Natural killer cell treated with Interleukin-12 subunit alpha and Interleukin-12 subunit beta and Interleukin-15 and Interleukin-18, amount 100 ng/mL, for 72 hours (primary cell): ENCODE measurements around the gene CRCP. TPM values are rescaled to one million over a fixed set of nuclear protein-coding genes. Genes with fewer than 3 reads are reported as not detected.
"Not testable (repeated sequence)": the region's sequence is repeated elsewhere in the genome, so short reads cannot be mapped to it uniquely, and the experiment has no call there.

Experiments
- ATAC-seq, 2 donors: fragments of 150-1000 bp; cut with Tn5 transposase in 1 of 2; sonication (Bioruptor Pico), chemical (Tn5 transposase) in 1 of 2; 2 replicates each; pipeline ENCODE4 v1.10.0; 2021
- DNase-seq: peaks from one replicate; pipeline ENCODE4 v3.0.0; 2022; ENCODE audit warnings: low spot score
- H3K27ac Mint-ChIP-seq, 2 donors: 1 replicate in 1 of 2; 2 replicates in 1 of 2; pipeline ENCODE4 v1.8.0; 2022; ENCODE audit warnings: mixed read lengths in 2 of 2, mild to moderate bottlenecking in 1 of 2, moderate library complexity in 1 of 2
- H3K27me3 Mint-ChIP-seq, 2 donors: 1 replicate in 1 of 2; 2 replicates in 1 of 2; pipeline ENCODE4 v1.8.0; 2022; ENCODE audit warnings: mixed read lengths in 2 of 2
- H3K36me3 Mint-ChIP-seq: one replicate; pipeline ENCODE4 v1.8.0; 2022; ENCODE audit warnings: mixed read lengths
- H3K4me1 Mint-ChIP-seq, 2 donors: 1 replicate in 1 of 2; 2 replicates in 1 of 2; pipeline ENCODE4 v1.8.0; 2022; ENCODE audit warnings: low read depth in 2 of 2, mixed read lengths in 2 of 2, mild to moderate bottlenecking in 1 of 2
- H3K4me3 Mint-ChIP-seq: one replicate; pipeline ENCODE4 v1.8.0; 2022; ENCODE audit warnings: mixed read lengths
- H3K9me3 Mint-ChIP-seq: 2 replicates; pipeline ENCODE4 v1.8.0; 2022; ENCODE audit warnings: mixed read lengths
- total RNA-seq, 2 donors: library from RNA; stranded (reverse); gene quantifications; one replicate each; pipeline ENCODE4 v1.2.3, GENCODE V29; 2022

The CRCP gene
- 10 to 100 TPM; 45.8 to 54.7 TPM for total RNA-seq

DNA sequence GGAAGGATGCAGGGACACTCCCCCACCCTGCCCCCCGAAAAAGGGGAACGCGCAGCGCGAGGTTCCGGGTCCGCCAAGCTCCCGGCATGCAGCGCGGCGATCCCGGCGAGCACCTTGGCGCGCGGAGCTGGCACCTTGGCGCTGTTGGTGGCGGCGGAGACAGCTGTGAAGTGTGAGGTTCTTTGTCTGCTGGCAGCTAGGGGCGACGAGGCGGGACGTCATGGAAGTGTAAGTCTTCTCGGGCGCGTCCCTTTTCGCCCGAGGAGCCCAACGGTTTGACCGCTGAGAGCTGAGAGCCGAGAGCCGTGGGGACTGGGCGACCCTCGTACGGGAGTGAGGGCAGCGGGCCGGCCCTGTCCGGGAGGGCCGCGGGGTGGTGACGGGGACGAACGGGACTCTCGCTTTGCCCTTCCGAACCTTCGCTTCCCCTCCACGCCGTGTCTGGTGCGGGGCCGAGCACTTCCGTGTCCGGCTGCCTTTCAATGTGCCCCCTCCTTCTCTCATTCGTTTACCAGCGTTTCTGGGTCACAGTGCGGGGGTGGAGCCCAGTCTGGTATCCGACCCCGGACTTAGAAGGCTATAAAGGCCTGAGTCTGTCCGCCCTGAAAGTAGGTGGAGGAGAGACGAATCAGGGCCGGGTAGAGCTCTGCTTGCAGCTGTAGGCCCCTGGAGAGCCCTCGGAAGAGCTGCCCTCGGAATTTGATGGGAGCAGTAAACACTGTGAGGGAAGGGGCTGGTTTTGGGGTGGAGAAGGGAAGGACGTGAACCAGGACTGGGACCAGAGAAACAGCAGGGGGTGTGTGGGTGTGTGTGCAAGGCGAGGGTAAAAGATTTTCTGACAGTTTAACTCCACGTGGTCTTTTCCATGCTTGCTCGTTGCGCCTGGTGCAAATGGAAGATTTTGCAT is at the start of gene CRCP:
Gene CRCP (plus strand): TSS at position 105 of the 907 bp plus-strand sequence. CDS start 116 bp downstream, at position 221.
- Mint-ChIP-seq H3K4me1 (peaks cover 34 to 39% of the 10 kb centered on the region in 2 donors), H3K4me3 (peak within 1 kb of the TSS; percentile 98), H3K36me3 (peaks cover 11% of the 10 kb centered on the region), H3K27ac (peak within 1 kb of the TSS; percentile 96 to 99), H3K27me3 (no peaks in the 10 kb centered on the region), H3K9me3 (no peaks in the 10 kb centered on the region)
- ATAC-seq (peak; percentile 93 to 94), DNase-seq (peak; percentile 89)

DNA sequence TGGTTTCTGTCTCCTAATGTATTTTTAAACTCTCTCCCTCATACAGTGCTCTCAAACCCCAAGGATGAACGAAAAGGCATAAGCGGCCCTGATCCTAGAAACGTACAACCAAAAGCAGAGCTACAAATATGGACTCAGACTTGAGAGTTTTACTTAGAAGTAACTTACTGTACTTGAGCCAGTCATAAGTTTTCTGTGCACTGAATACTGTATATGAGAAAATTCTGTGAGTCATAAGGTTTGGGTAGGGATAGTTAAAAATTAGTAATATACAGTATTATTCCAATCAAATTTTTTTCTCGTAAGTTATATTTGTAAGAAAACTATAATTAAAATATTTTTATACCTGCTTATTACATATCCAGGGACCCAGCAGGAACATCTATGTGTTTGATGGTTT is 44.9 kb upstream of the CRCP start:
- peaks cover 0 to 4% of the 10 kb centered on the region in 2 donors for H3K27me3 Mint-ChIP-seq
- H3K4me3 Mint-ChIP-seq, result no peak overlapping the region
- ATAC-seq, result no peak
- H3K4me1 Mint-ChIP-seq, result peaks cover 0 to 4% of the 10 kb centered on the region in 2 donors
- no peaks in the 10 kb centered on the region for H3K9me3 Mint-ChIP-seq
- DNase-seq, result no peak
- no peaks in the 10 kb centered on the region for H3K36me3 Mint-ChIP-seq
- H3K27ac Mint-ChIP-seq, result no peak overlapping the region

DNA sequence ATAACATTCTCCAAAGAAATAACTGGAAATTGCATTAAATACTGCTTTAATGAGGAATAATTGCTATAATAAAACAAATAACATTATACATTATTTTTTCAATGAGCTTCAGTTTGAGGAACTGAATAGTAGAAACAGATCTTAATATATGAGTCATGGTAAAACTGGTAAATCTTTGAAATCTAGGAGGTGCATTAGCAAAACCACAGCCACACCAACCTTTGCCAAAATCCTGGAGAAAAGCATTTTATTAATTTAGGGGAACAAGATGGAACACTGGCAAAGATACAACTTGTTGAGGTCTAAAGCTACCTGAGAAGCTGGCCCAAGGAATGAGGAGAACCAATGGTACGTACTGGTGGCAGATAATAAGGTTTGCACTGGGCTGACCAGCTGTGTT is 44.4 kb upstream of the CRCP start:
- no peak overlapping the region for H3K4me3 Mint-ChIP-seq
- H3K4me1 Mint-ChIP-seq, result peaks cover under 1 to 5% of the 10 kb centered on the region in 2 donors
- no peaks in the 10 kb centered on the region for H3K9me3 Mint-ChIP-seq
- DNase-seq (no peak), ATAC-seq (no peak)
- H3K27ac Mint-ChIP-seq, result no peak overlapping the region
- no peaks in the 10 kb centered on the region for H3K36me3 Mint-ChIP-seq
- peaks cover 0 to 4% of the 10 kb centered on the region in 2 donors for H3K27me3 Mint-ChIP-seq

DNA sequence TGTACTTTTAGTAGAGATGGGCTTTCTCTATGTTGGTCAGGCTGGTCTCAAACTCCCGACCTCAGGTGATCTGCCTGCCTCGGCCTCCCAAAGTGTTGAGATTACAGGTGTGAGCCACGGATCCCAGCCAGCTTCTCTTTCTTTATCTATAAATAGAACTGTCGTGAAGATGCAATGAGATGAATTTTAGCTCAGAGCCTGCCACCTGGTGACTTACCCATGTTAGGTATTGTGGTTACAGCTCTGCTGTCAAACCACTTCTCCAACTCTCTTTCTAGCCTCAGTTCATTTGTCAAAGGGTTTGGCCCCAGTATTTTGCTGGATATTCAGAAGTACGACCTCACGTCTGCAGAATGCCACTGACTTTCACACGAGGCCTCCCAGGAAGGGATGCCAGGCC is 42.4 kb upstream of the CRCP start:
- not testable (repeated sequence) for H3K9me3 Mint-ChIP-seq, H3K36me3 Mint-ChIP-seq, ATAC-seq, H3K27ac Mint-ChIP-seq, DNase-seq, H3K27me3 Mint-ChIP-seq, H3K4me3 Mint-ChIP-seq
- peaks cover 10 to 13% of the 10 kb centered on the region in 2 donors for H3K4me1 Mint-ChIP-seq

DNA sequence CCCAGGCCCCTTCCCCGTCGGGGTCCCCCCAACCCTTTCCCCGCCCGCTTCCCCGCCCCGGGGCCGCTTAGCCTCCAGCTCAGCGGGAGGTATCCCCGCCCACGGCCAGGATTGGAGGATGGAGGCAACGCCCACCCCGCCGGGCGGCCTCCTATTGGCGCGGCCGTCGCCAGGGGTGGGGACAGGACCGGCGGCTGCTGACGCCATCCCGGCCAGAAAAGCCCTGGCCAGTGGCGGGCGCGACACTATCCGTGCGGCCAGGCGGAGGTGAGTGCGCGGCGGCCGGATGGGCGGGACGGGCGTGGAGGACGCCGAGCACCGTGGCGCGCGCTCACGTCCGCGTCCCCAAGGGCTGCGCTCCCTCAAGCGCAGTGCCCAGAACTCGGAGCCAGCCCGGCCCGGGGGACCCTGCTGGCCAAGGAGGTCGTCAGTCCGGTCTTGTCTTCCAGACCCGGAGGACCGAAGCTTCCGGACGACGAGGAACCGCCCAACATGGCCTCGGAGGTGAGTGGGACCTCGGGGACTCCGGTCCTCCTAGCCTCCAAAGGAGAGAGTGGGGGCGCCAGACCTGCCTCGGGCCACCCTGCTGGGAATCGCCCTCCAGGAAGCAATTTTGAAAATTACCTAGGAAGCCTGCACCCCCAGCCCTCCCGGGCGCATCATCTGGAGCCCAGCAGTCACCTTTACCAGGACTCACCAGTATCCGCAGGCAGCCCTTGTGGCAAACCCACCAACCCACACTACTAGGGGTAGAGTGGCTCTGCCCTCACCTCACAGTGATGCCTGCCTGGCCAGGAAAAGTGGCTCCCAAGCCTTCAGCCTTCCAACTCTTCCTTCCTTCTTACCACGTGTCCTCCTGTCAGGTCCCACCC is 38.8 kb upstream of the CRCP start, which contains the start of gene ASL:
Gene ASL (plus strand): TSS at position 230 of the 872 bp plus-strand sequence. CDS start 263 bp downstream, at position 493.
- ATAC-seq (peak; percentile 99 to 100), DNase-seq (peak; percentile 97)
- Mint-ChIP-seq H3K4me3 (peak within 1 kb of the TSS; percentile 93), H3K36me3 (no peaks in the 10 kb centered on the region), H3K4me1 (peaks cover 14 to 20% of the 10 kb centered on the region in 2 donors), H3K27me3 (no peaks in the 10 kb centered on the region), H3K9me3 (no peaks in the 10 kb centered on the region), H3K27ac (peak within 1 kb of the TSS; percentile 75 to 90)

DNA sequence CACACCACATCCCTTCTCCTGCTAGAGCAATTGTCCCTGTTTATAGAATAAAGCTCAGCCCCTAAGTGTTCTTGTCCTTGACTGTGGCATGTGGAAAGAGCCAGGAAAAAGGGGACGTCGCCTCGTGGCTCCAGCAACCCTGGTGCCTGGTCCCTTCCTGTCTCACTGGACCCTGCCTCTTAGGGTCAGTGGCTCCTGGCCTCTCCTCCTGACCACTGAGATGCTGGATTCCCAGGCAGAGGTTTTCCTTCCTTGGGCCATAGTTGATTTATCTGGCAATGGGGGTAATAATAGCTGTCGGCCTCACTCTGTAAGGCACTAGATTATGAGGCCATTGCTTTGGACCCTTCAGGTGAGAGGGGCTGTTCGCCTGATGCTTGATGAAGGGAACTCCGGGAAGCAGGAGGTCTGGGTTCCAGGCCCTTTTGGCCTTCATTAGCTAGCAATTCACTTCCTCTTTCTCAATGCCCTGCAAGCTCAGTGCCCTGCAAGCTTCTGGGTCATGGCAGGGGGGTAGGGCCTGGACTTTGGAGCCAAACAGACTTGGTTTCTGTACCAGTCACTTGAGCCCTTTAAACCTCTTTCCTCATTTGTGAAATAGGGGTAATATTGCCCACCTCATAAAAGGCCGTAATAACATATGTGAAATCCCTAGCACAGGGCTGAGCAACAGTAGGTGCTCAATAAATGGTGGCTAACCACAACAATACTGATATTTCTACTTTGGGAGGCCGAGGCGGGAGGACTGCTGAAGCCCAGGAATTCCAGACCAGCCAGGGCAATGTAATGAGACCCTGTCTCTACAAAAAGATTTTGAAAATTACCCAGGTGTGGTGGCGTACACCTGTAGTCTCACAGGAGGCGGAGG is 38.0 kb upstream of the CRCP start:
- H3K4me1 Mint-ChIP-seq, result peaks cover 14 to 20% of the 10 kb centered on the region in 2 donors
- ATAC-seq (no peak), DNase-seq (no peak)
- H3K4me3 Mint-ChIP-seq, result peak overlapping the region; percentile 93
- H3K27ac Mint-ChIP-seq, result peak overlapping the region; percentile 75 to 90
- H3K36me3 Mint-ChIP-seq, result no peaks in the 10 kb centered on the region
- H3K9me3 Mint-ChIP-seq, result no peaks in the 10 kb centered on the region
- no peaks in the 10 kb centered on the region for H3K27me3 Mint-ChIP-seq

DNA sequence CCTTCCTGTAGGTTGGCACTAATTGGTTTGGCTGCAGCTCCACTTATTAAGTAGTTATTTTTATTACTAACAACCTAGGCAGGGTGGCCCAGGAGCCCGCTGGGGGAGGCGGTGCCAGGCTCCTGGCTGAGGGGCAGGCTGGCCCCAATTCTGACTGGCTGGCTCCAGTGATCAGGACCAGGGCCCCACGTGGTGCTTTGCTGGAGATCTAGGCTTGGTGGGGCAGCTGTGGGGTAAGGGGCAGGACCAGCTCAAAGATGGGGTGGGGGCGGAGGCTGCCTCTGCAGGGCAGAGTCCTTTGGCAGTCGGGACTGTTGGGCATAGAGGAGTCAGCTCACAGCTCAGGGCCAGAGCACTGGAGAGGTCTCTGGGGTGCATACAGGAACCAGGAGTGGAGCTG is 36.6 kb upstream of the CRCP start:
- Mint-ChIP-seq H3K4me1 (peaks cover 16 to 20% of the 10 kb centered on the region in 2 donors), H3K36me3 (no peaks in the 10 kb centered on the region), H3K27ac (no peak overlapping the region), H3K9me3 (no peaks in the 10 kb centered on the region), H3K27me3 (no peaks in the 10 kb centered on the region), H3K4me3 (no peak overlapping the region)
- DNase-seq, result no peak
- ATAC-seq, result no peak

DNA sequence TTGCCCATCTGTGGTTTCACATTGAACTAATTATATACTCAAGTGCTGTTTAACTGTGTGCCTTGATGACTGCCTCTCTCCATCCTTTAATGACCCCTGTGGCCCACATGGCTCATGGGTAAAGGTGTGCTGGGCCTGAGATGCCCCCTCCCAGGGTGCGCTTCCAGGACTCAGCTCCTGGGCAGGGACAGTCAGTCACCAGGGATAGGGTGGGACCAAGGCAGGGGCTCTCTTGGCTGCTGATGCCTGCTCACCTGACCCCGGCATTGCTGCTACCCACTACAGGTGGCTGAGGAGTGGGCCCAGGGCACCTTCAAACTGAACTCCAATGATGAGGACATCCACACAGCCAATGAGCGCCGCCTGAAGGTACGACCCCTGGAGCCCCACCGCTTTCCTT is 32.6 kb upstream of the CRCP start:
- no peak overlapping the region for H3K27ac Mint-ChIP-seq
- no peak overlapping the region for H3K4me3 Mint-ChIP-seq
- H3K36me3 Mint-ChIP-seq, result no peaks in the 10 kb centered on the region
- DNase-seq (no peak), ATAC-seq (peak; percentile 11 to 12)
- H3K4me1 Mint-ChIP-seq, result peaks cover 6 to 8% of the 10 kb centered on the region in 2 donors
- no peaks in the 10 kb centered on the region for H3K9me3 Mint-ChIP-seq
- no peaks in the 10 kb centered on the region for H3K27me3 Mint-ChIP-seq

DNA sequence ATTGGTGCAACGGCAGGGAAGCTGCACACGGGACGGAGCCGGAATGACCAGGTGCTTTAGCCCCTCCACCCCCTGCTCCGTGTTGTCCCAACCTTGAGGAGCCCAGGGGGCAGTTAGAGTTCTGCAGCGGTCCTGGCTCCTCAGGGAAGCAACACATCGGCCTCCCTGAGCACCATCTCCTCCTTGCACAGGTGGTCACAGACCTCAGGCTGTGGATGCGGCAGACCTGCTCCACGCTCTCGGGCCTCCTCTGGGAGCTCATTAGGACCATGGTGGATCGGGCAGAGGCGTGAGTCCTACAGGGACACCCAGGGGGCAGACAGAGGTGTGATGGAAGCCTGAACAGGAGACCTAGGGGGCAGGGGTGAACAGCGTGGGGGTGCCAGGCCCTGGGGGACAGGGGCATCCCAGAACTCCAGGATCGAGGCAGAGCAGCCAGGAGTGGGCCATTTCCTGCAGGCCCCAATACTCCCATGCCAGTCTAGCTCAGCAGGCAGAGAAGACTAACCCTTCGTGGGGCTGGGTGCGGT is 31.7 kb upstream of the CRCP start:
- Mint-ChIP-seq H3K4me3 (no peak overlapping the region), H3K36me3 (no peaks in the 10 kb centered on the region), H3K27ac (no peak overlapping the region), H3K9me3 (no peaks in the 10 kb centered on the region), H3K27me3 (no peaks in the 10 kb centered on the region), H3K4me1 (peaks cover 0 to 2% of the 10 kb centered on the region in 2 donors)
- DNase-seq (no peak), ATAC-seq (peak in 1 of 2 donors; percentile 15)

DNA sequence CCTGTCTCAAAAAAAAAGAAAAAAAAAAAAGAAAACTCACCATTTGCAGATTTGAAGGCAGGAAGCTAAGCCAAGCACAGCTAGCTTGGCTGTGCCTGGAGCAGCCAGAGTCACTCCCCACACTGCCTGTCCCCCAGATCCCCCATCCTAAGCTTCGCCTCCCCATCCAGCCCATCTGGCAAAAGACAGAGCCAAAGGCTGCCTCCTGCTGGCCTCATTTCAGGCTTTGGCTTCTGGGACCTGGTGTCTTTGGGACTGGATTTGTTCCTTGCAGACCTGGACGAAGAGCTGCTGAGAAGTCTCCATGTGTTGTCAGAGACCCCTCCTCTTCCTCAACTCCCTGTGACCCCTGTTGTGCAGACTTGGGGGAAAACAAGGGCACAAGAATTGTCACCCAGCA is 31.0 kb upstream of the CRCP start:
- Mint-ChIP-seq H3K27me3 (no peaks in the 10 kb centered on the region), H3K36me3 (no peaks in the 10 kb centered on the region), H3K4me3 (no peak overlapping the region), H3K9me3 (no peaks in the 10 kb centered on the region), H3K27ac (no peak overlapping the region), H3K4me1 (peaks cover 0 to 2% of the 10 kb centered on the region in 2 donors)
- ATAC-seq (no peak), DNase-seq (no peak)

DNA sequence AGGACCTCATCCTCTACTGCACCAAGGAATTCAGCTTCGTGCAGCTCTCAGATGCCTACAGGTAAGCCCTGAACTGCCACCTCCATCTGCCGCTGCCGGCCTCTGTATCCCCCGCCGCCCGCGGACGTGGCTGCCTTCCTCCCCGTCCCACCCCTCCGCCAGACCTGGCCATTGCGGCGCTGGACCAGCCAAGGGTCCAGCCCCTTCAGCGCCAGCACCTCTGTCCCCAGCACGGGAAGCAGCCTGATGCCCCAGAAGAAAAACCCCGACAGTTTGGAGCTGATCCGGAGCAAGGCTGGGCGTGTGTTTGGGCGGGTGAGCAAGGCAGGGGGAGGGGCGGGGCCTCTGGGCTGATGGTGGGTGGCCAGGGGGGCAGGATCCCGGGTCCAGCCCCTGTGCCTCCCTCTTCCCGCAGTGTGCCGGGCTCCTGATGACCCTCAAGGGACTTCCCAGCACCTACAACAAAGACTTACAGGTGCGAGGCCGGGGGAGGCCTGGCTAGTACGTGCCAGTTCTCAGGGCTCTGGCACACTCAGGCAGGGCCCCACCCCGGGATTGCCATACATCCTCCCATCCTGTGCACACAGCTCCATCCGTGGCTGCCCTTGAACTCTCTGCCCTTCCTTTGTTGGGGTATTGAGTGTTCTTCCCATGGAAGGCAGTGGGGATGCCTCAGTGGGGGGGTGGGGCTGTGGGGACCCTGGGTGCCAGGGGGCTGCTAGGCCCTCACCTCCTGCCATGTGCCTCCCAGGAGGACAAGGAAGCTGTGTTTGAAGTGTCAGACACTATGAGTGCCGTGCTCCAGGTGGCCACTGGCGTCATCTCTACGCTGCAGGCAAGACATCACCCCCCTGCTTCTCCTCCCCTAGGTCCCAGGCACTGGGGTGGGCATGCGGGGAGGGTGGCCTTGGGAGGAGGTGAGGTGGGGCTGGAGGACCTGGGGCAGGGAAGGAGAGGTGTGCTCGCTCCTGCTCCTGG is 25.5 kb upstream of the CRCP start:
- Mint-ChIP-seq H3K9me3 (no peaks in the 10 kb centered on the region), H3K4me1 (no peaks in the 10 kb centered on the region), H3K27me3 (no peaks in the 10 kb centered on the region), H3K4me3 (no peak overlapping the region), H3K36me3 (no peaks in the 10 kb centered on the region), H3K27ac (no peak overlapping the region)
- ATAC-seq (peak in 1 of 2 donors; percentile 41), DNase-seq (no peak)

DNA sequence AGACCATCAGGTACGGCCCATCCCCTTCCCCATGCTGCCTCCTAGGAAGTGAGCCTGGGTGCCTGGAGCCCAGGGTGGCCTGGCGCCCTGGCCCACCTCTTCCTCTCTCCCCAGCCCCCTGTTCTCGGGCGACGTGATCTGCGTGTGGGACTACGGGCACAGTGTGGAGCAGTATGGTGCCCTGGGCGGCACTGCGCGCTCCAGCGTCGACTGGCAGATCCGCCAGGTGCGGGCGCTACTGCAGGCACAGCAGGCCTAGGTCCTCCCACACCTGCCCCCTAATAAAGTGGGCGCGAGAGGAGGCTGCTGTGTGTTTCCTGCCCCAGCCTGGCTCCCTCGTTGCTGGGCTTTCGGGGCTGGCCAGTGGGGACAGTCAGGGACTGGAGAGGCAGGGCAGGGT is 22.0 kb upstream of the CRCP start:
- Mint-ChIP-seq H3K36me3 (no peaks in the 10 kb centered on the region), H3K27me3 (no peaks in the 10 kb centered on the region), H3K9me3 (no peaks in the 10 kb centered on the region), H3K4me1 (no peaks in the 10 kb centered on the region), H3K27ac (no peak overlapping the region), H3K4me3 (no peak overlapping the region)
- no peak for DNase-seq
- peak in 1 of 2 donors; percentile 41 for ATAC-seq
